GM13977 (cell line): ENCODE results near the gene DKKL1.

ENCODE experiments used
- DNase-seq: peaks from one replicate; pipeline ENCODE4 v3.0.0; 2012; ENCODE audit warnings: low spot score
- in situ Hi-C: fragments of 300-500 bp; cut with MboI; formaldehyde crosslinking; loops from one replicate; pipeline ENCODE4 v1.12.0; 2022; ENCODE audit warnings: low sequenced_read_pairs, low pct_unique_long_range_greater_than_20kb, mixed read lengths, inconsistent platforms; ENCODE audit not compliant: unreplicated experiment
- TF ChIP-seq, protein P1 (sequence below): IDR thresholded peaks from 2 replicates; pipeline ENCODE4 v1.5.1; 2012; ENCODE audit warnings: mild to moderate bottlenecking, control low read depth; ENCODE audit not compliant: insufficient read depth; ENCODE audit errors: extremely low read depth, missing control alignments

The DKKL1 gene

DNA sequence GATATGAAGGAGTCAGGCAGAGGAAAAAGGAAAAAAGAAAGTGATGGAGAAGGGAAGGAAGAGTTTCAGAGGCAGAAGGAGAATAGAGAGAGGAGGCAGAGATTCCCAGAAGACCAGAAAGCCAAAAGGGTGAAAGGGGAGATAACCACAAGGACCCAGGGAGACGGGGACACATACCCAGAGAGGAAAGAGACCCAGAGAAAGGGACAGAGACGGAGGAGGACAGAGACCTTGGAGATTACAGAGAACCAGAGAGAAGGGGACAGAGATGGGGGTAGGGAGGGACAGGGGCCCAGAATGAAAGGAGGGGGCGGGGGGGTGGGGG is 58.2 kb downstream of the DKKL1 start:
- in situ Hi-C loops, result no loop called here
- TF ChIP-seq, protein P1, sequence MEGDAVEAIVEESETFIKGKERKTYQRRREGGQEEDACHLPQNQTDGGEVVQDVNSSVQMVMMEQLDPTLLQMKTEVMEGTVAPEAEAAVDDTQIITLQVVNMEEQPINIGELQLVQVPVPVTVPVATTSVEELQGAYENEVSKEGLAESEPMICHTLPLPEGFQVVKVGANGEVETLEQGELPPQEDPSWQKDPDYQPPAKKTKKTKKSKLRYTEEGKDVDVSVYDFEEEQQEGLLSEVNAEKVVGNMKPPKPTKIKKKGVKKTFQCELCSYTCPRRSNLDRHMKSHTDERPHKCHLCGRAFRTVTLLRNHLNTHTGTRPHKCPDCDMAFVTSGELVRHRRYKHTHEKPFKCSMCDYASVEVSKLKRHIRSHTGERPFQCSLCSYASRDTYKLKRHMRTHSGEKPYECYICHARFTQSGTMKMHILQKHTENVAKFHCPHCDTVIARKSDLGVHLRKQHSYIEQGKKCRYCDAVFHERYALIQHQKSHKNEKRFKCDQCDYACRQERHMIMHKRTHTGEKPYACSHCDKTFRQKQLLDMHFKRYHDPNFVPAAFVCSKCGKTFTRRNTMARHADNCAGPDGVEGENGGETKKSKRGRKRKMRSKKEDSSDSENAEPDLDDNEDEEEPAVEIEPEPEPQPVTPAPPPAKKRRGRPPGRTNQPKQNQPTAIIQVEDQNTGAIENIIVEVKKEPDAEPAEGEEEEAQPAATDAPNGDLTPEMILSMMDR, result no peak
- no peak for DNase-seq

DNA sequence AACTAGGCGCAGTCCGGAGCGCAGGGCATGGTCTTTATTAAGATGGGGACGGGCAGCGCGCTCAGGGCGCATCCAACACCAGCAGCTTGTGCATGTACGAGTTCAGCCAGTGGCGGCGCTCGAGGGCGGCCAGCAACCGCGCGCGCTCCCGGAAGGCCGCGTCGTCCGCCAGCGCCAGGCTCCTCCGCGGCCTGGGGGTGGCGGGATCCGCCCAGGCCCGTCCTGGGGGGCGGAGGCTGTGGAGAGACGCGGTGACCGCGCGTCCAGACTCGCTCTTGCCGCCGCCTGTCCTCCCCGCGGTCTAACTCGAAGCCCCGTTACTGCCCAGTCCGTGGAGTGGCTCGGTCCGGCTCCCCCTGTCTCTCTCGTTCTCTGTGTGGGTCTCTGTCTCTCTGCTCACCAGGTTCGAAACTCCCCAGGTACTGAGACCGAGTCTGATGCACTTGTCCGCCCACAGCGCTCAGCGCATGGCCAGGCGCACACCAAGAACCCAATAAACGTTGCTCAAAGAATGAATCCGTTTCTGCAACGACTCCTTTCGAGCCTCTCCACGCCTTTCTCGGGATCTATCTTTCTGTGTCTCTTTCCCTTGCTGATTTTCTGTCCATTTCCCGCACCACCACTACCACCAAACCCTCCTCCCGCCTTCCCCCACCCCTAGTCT is 58.9 kb downstream of the DKKL1 start:
- peak; percentile 68 for DNase-seq

DNA sequence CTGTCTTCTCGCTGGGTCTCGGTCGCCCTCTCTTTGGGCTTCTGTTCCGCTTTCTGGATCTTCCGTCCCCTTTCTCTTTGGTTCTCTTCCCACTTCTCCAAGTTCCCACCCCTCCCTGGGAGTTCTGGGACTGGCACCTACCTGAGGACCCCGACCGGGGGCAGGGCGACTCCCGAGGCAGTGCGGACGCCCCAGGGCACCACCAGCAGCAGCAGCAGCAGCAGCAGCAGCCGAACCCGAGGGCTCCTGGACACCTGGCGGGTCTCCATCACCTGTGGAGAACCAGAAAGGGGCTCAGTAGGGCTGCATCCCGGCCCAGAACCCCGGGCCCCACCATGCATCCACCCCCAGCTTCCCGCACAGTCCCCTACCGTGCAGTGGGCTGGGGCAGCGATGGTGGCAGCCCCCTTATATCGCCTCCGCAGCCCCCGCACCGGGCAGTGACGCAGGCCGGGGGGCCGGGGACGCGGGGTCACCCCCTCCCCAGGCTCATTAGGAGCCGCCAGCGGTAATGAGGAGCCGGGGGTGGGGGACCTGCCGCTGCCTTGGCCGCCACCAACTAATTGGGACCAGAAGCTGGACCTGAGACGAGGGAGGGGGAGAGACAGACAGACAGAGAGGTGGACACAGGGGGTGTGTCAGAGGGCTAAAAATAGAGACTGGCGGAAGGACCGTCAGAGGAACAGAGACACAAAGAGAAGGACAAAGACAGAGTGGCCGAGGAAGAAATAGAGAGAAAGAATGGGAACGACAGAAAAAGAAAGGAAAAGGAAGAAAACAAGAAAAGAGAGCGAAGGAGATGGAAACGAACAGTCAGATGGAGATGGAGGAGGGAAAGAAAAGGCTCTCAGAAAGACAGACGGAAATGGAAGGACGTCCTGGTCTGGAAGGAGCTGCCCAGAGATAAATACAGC is 59.7 kb downstream of the DKKL1 start, which contains the start of gene PTH2:
TSS of gene PTH2 (minus strand) at position 371 of the 914 bp plus-strand sequence. CDS start at position 269, 102 bp downstream.
- DNase-seq, result no peak
- TF ChIP-seq, protein P1, result no peak
- in situ Hi-C loops, result no loop called here

More for the DNA sequence above, 58.9 kb downstream of the DKKL1 start:
- TF ChIP-seq, protein P1, result peak; percentile 55
- in situ Hi-C loops, result no loop called here

DNA sequence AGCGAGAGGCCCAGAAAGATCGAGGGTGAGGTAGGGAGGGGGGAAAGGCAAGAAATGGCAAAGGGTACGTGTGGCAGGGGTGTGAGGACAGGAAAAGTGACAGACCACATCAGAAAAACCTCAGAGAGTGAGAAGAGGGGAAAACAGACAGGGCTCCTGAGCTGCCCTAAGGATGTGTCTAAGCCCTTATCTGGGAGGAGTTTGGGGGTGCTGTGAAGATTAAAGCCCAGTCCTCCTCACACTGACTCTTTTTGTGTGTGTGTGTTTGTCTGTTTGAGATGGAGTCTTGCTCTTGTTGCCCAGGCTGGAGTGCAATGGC is 60.3 kb downstream of the DKKL1 start:
- no peak for DNase-seq
- in situ Hi-C loops, result no loop called here
- TF ChIP-seq, protein P1, result no peak
